HG03097 (cell line): ENCODE data around the gene CRCP.
"Not testable (repeated sequence)": the region's sequence is repeated elsewhere in the genome, so short reads cannot be mapped to it uniquely, and the experiment has no call there.

Source experiments
- ATAC-seq: cut with Tn5 transposase; IDR thresholded peaks from one replicate; pipeline ENCODE4 v1.9.1; 2021; ENCODE audit not compliant: unreplicated experiment, low FRiP score

The CRCP gene

GRCh38 chr7:66105263-66105748 lies 9.3 kb upstream of the CRCP start:
- no peak for ATAC-seq

- not testable (repeated sequence) for ATAC-seq
Observed at GRCh38 chr7:66108410-66108809, 6.2 kb upstream of the CRCP start.

- no peak for ATAC-seq
Observed at GRCh38 chr7:66110856-66111255, 3.8 kb upstream of the CRCP start.

- ATAC-seq, result not testable (repeated sequence)
Observed at GRCh38 chr7:66116680-66117420, 2.2 kb downstream of the CRCP start.

GRCh38 chr7:66118603-66119002 lies 4.0 kb downstream of the CRCP start:
- no peak for ATAC-seq

GRCh38 chr7:66119245-66119850 lies 4.7 kb downstream of the CRCP start:
- no peak for ATAC-seq

- no peak for ATAC-seq
Observed at GRCh38 chr7:66123175-66123528, 8.5 kb downstream of the CRCP start.

GRCh38 chr7:66124569-66124861 lies 9.9 kb downstream of the CRCP start:
- ATAC-seq, result not testable (repeated sequence)

- ATAC-seq, result no peak
Observed at GRCh38 chr7:66125052-66125694, 10.5 kb downstream of the CRCP start.

- not testable (repeated sequence) for ATAC-seq
Observed at GRCh38 chr7:66125781-66126352, 11.2 kb downstream of the CRCP start.

GRCh38 chr7:66127172-66127571 lies 12.5 kb downstream of the CRCP start:
- not testable (repeated sequence) for ATAC-seq

- ATAC-seq, result no peak
Observed at GRCh38 chr7:66138994-66139752, 24.5 kb downstream of the CRCP start.

- ATAC-seq, result no peak
Observed at GRCh38 chr7:66140924-66141323, 26.3 kb downstream of the CRCP start.

- ATAC-seq, result no peak
Observed at GRCh38 chr7:66142334-66142733, 27.7 kb downstream of the CRCP start.

GRCh38 chr7:66142996-66143395 lies 28.3 kb downstream of the CRCP start:
- no peak for ATAC-seq

GRCh38 chr7:66143876-66144332 lies 29.3 kb downstream of the CRCP start:
- ATAC-seq, result no peak

GRCh38 chr7:66145400-66146104 lies 30.9 kb downstream of the CRCP start:
- ATAC-seq, result no peak

- no peak for ATAC-seq
Observed at GRCh38 chr7:66146701-66147100, 32.1 kb downstream of the CRCP start.

- ATAC-seq, result not testable (repeated sequence)
Observed at GRCh38 chr7:66147657-66148056, 33.0 kb downstream of the CRCP start.

GRCh38 chr7:66150471-66150870 lies 35.8 kb downstream of the CRCP start:
- no peak for ATAC-seq
